ENCODE results near the gene SYTL3.

The SYTL3 gene

DNA sequence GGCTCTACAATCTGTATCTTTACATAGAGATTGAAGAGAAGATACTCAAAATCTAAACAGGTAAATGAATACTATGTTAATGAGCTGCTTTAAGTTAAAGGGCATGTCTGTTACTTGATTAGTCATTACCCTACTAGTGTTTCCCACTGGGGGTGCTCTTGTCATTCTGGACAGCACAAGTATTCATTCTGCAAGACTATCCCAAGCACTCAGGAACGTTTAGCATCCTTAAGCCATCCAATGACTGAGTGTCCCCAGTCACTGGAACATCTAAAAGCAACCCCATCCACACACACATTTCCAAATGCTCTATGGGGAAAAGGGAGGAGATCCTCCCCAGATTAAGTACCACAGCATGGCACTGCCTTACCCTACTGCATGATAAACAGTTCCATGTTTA lies 143.6 kb downstream of the SYTL3 start:
- DNase-seq (ENCODE audit: low read depth), result no peak

DNA sequence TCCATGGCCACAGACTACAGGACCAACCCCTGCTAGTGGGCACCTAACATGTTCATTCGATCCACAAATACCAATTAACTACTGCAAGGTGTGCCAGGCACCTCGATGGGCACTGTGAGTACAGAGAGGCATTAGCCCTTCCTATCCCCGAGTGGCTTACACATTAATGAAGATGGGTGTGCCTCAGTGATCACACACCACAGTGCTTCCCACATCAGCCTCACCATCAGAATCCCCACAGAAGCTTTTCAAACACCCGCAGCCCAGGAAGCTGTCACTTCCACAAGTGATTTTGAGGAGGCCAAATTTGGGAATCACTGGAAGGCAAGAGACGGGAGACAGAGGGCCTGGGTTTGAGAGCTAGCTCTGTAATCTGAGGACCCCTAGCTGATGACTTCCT lies 145.7 kb downstream of the SYTL3 start:
- no peak for DNase-seq (ENCODE audit: low read depth)

DNA sequence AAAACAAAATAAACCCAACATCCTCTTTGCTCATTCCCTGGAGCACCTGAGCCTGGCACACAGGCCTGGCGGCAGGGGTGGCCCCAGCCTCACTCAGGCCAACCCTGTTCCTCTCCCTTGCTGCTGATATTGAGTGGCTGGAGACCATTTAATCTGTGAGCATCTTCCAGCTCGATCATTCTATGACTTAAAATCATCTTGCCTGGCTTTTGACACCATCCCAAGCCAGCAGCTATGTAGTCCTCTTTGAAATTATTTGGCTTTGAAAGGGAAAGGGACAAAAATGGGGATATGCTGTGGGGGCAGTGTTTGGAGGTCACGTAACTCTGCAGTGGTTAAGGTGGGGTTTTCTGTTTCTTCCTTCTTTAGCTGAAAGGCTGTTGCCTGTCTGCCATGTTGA lies 146.5 kb downstream of the SYTL3 start:
- DNase-seq (ENCODE audit: low read depth), result no peak

GRCh38 chr6:158797331-158798310 lies 147.8 kb downstream of the SYTL3 start:
- no peak for DNase-seq (ENCODE audit: low read depth)

DNA sequence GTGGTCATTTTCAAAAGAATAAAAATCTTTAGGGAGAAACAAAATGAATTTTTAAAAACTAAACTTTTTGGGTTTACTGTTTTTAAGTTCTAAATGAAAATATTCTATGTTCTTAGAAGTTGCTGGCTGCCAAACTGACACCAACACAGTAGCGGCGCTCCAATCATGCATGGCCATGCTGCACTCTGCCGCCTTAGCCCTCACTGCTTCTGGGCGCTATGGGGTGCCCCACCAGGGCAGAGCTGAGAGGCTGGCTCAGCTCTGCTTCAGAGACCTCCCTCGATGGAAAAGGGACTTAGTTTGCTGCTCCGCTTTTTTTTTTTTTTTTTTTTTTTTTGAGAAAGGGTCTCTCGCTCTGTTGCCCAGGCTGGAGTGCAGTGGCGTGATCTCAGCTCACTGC lies 148.5 kb downstream of the SYTL3 start:
- DNase-seq (ENCODE audit: low read depth), result no peak

DNA sequence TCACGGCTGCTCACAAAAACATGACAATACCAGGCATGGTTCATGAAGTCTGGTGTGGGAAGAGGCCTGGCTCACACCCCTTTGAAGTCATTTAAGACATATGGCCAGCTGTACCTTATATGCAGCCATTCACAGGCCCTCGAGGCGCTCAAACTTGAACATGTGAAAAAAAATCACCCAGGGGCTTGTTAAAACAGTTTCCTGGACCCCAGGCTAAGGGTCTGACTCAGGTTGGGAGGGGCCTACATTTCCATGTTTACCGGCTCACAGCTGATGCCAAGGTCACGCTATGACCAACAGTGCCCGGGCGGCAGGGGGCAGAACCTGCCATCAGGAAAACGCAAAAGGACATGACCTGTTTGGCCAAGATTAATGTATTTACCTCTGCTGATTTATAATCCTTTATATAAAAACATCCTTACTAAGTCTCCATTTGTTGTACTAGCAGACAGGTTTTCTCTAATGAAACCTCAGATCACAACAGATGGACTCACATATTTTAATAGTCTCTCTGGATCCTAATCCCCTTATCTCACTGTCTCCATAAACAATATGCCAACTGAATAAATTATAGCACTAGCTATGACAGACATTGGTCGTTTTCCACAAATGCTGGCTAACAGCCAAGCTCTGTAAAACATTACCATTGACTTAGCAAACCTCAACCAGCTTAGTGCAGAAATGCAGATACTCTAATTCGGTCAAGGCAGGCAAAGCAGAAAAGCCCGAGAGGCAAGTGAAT lies 149.4 kb downstream of the SYTL3 start:
- no peak for DNase-seq (ENCODE audit: low read depth)

GRCh38 chr6:158801655-158802294 lies 151.9 kb downstream of the SYTL3 start:
- no peak for DNase-seq (ENCODE audit: low read depth)

- no peak for DNase-seq (ENCODE audit: low read depth)
Observed at GRCh38 chr6:158803733-158804143, 153.9 kb downstream of the SYTL3 start.

DNA sequence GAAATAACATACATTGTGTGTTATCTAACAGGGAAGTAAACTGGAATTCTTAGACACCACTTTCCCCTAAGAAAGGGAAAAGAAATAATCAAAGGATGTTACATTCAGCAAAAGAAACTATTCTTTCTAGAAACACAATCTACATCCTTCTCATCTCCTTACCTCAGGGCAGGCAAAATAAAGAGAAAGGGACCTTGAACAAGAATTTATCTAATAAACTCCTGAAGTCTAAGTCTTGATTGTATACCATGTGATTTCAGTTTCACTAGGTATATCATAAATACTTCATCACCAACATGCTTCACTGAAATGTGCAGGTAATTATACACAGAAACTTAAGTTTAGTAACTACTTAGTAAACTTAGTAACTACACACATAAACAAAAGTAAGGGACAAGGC lies 154.4 kb downstream of the SYTL3 start:
- DNase-seq (ENCODE audit: low read depth), result no peak

DNA sequence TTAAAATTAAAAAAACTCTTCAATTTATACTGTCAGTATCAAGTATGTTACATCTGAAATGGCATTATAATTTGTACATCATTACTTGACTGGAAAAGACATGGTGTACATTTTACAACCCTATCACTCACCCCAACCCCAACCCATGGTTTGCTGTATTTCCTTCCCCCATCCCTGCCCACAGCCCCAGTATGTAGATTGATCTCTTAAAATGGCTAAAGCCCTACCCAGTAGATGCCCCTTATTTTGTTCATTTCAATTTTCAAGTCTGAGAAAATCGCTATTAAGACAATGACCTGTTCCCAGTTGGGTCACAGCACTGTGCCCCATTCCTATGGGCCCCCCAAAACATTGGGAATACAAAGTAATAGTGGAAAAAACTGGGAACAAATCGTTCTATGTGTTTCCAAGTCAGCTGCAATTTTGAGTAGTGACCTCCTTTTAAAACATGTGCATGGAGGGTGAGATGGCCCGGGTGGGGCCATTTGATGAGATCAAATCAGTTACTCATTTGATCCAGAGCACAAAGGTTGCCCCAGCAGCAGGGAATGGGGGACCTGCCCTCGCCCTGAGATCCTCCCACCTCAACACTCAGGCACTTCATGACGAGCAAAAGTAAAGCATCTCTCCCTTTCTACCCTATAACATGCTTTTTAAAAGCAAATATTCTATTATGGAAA lies 156.0 kb downstream of the SYTL3 start:
- no peak for DNase-seq (ENCODE audit: low read depth)

DNA sequence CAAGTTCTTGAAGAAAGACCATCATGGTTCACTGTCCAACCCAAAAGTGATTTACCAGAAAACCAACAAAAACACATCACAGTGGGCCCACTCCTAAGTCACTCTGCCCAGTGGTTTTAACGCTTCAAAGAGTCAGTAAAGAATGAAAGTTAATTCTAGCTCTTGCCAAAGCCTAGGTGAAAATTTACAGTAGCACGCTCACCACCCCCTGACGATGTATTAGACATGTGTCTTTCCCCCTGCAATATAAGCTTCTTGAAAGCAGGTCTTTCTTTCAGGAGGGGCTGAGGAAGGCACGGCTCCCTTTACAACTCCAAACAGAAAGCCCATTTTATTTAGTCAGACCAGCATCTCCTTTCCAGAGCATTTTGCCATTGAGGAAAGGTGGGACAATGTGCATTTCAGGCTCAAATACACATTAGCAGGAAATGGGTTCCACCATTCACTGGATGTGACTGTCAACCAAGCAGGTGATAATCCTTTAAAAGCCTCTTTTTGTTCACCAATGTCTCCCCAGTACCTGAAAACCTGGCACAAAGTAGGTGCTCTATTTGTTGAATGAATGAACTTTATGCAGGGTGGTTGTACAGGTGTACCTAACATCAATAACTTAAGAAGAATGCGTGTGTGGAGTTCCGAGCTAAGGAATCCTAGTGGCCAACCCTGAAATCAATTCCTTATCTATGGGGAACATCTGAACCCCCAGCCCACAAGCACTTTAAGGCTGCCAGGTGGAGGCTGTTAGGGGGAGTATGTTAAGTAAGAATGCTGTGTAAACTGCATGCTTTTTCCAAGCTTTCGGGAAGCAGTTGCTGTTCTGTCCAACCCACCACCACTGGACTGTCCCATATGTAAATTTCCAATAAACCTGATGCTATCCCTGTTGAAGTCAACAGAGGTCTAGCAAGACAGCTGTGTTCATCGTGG lies 157.9 kb downstream of the SYTL3 start:
- no peak for DNase-seq (ENCODE audit: low read depth)

DNA sequence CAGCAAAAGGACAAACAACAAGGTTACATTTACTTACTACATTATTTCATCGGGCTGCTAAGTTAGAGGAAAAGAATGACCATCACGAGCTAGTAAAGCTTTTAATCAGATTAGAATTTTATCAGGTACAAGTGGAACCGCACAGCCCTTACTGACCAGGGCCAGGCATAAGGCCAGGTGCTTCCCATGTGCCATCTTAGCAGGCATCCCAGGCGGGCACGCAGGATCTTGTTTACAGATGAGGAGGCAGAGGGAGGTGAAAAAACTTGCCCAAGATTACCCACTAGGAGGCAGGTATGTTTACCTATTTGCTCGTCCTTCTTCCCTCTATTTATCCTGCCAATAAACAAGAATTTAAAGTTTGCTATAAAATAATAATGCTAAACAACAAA lies 158.6 kb downstream of the SYTL3 start:
- DNase-seq (ENCODE audit: low read depth), result no peak

GRCh38 chr6:158808941-158809678 lies 159.3 kb downstream of the SYTL3 start:
- DNase-seq (ENCODE audit: low read depth), result no peak

GRCh38 chr6:158810155-158811095 lies 160.6 kb downstream of the SYTL3 start:
- DNase-seq (ENCODE audit: low read depth), result no peak

GRCh38 chr6:158812611-158813010 lies 162.8 kb downstream of the SYTL3 start:
- DNase-seq (ENCODE audit: low read depth), result no peak

DNA sequence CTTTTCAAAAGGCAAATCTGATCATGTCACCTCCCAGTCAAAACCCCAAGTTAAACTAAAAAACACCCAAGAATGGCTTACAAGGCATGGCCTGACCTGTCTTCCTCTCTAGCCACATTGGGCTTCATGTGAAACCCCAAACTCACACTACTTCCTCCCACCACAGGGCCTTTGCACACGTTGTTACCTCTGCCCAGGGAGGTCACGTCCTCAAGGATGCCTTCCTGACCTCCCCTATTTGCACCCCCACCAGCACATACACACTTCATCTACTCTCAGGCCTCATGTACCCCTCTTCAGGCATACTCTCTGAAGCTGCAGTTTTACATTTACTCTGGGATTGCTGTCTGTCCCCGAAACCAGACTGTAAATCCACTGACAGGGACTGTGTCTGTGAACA lies 163.2 kb downstream of the SYTL3 start:
- DNase-seq (ENCODE audit: low read depth), result no peak
